ENCODE measurements around the gene GARIN3. TPM values are rescaled to one million over a fixed set of nuclear protein-coding genes. Genes with fewer than 3 reads are reported as not detected.

GARIN3 gene
- total RNA-seq, 1 donor from 2014 or later = not detected

DNA sequence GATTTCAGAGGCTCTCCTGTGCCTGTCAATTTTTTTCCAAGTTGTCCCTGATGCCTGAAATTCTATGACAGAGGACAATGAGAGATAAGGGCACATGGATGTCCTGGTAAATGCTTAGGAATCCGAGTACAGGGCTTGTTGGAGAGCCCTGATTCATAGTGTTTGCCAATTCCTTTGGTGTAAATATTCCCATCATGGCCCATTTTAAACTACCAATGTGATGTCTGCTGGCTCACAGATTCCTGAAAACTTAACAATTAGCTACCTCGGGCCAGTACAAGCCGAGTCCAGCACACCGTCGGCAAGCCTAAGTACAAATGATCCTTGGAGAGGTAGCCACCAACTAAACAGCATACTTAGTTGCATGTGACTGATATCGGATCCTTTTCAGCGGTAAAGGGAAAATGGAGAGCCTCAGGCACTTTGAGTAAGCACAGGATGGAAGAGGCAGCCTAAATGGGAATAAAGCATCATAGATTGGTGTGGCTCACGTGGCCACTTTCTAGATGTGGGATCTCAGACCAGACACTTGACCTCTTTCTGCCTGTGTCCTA, 18.1 kb upstream of the GARIN3 start:
- H3K4me3 ChIP-seq = no peak overlapping the region
- H3K9me3 Mint-ChIP-seq = no peaks in the 10 kb centered on the region
- peaks cover 3% of the 10 kb centered on the region for H3K4me1 Mint-ChIP-seq
- no peak overlapping the region for H2AFZ ChIP-seq (replicated peaks)
- no peaks in the 10 kb centered on the region for H3K36me3 ChIP-seq
- peaks cover 99% of the 10 kb centered on the region for H3K27me3 ChIP-seq
- no peak overlapping the region for H3K4me2 ChIP-seq
- H3K27ac ChIP-seq = no peak overlapping the region
- peaks cover 2% of the 10 kb centered on the region for H3K27me3 Mint-ChIP-seq (ENCODE audit: insufficient read depth, low read depth)
- H3K4me1 ChIP-seq = peaks cover 9% of the 10 kb centered on the region
- no peaks in the 10 kb centered on the region for H3K36me3 Mint-ChIP-seq
- H3K9me3 ChIP-seq (ENCODE audit: low read depth) = no peaks in the 10 kb centered on the region
- H4K20me1 ChIP-seq (ENCODE audit: low read depth) = no peaks in the 10 kb centered on the region
- no peak overlapping the region for H3K9ac ChIP-seq
- no peak overlapping the region for H3K27ac Mint-ChIP-seq
- no peaks in the 10 kb centered on the region for H3K79me2 ChIP-seq (ENCODE audit: low read depth)
- no peaks in the 10 kb centered on the region for H3F3A ChIP-seq (ENCODE audit: low read depth)
- no peak overlapping the region for H3K4me3 Mint-ChIP-seq
- TF ChIP-seq EZH2phosphoT487 (IDR thresholded peaks at IDR 0.05) (no peak), EZH2 (IDR thresholded peaks at IDR 0.05) (no peak)
- TF ChIP-seq, protein P1, sequence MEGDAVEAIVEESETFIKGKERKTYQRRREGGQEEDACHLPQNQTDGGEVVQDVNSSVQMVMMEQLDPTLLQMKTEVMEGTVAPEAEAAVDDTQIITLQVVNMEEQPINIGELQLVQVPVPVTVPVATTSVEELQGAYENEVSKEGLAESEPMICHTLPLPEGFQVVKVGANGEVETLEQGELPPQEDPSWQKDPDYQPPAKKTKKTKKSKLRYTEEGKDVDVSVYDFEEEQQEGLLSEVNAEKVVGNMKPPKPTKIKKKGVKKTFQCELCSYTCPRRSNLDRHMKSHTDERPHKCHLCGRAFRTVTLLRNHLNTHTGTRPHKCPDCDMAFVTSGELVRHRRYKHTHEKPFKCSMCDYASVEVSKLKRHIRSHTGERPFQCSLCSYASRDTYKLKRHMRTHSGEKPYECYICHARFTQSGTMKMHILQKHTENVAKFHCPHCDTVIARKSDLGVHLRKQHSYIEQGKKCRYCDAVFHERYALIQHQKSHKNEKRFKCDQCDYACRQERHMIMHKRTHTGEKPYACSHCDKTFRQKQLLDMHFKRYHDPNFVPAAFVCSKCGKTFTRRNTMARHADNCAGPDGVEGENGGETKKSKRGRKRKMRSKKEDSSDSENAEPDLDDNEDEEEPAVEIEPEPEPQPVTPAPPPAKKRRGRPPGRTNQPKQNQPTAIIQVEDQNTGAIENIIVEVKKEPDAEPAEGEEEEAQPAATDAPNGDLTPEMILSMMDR (IDR thresholded peaks at IDR 0.05) = no peak
- no peak for DNase-seq (ENCODE audit: low spot score)

DNA sequence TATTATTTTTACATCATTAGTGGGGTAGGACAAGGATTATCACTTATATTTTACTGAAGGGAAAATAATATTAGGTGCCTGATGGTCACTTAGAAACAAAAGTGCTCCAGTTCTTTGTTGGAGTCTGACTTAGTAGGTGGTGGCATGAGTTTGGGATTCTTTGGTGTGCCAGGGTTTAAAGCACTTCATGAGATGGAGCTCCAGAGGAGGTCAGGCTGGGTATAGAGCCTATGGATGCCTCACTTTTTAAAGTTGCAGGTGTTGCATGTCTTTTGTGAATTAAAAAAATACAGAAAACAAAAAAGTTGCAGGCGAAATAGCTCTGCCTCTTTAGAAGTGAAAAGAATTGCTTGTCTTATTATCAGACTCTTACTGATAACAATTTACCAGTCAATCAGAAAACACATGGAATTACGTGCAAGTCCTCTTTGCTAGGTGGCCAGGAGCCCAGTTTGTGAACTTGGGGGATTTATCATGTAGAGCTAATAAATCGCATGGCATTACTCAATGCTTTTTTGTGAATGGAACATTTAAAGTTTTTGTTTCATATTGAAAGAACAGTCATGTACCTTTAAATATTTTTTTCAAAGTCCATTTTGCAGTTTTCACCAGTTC, 16.2 kb upstream of the GARIN3 start:
- Mint-ChIP-seq H3K27ac (no peak overlapping the region), H3K36me3 (no peaks in the 10 kb centered on the region), H3K9me3 (peaks cover 3% of the 10 kb centered on the region), H3K4me1 (peaks cover 1% of the 10 kb centered on the region), H3K4me3 (no peak overlapping the region), H3K27me3 (ENCODE audit: insufficient read depth, low read depth) (peaks cover 2% of the 10 kb centered on the region)
- Histone ChIP-seq H3K27ac (no peak overlapping the region), H3K4me2 (no peak overlapping the region), H3K36me3 (no peaks in the 10 kb centered on the region), H3K9me3 (ENCODE audit: low read depth) (no peaks in the 10 kb centered on the region), H3K27me3 (peaks cover 79% of the 10 kb centered on the region), H3K4me1 (peaks cover 4% of the 10 kb centered on the region), H2AFZ (replicated peaks) (no peak overlapping the region), H4K20me1 (ENCODE audit: low read depth) (no peaks in the 10 kb centered on the region), H3K79me2 (ENCODE audit: low read depth) (no peaks in the 10 kb centered on the region), H3K9ac (no peak overlapping the region), H3K4me3 (no peak overlapping the region), H3F3A (ENCODE audit: low read depth) (no peaks in the 10 kb centered on the region)
- no peak for DNase-seq (ENCODE audit: low spot score)
- TF ChIP-seq, protein P1 (IDR thresholded peaks at IDR 0.05) = no peak
- no peak for TF ChIP-seq EZH2phosphoT487 (IDR thresholded peaks at IDR 0.05)

DNA sequence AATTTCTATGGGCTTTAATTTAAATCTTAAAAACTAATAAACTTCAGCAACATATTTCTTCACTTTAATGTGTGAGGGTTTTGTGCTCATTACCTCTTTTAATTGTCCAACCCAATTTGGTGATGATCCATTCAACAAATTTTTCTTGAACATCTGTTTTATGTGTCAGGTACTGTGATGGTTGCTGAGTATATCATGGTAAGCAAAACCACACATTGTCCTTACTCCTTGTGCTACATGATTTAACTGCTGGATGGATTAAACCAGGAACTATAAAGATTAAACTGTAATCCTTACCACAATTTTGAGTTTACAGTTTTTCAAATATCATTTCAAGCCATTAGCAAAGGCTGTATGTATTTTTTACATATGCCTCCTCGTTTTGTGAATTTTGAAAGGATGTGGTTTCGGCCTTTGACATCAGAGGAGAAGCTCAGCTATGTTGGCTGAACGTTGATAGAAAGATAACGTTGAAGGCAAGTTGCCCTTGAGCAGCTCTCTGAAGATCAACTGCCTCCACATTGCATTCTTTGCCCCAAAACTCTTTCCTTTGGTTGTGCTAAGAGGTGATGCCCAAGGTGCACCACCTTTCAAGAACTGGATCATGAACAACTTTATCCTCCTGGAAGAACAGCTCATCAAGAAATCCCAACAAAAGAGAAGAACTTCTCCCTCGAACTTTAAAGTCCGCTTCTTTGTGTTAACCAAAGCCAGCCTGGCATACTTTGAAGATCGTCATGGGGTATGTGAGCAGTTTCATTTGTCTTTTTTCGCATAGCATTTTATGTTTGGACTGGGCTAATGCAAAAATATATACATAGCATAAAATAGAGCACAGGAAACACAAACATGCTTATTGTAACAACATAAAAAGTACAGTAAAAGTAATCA, 14.6 kb upstream of the GARIN3 start, which contains the start of gene ITK:
Gene ITK, plus strand, starts transcription at position 467 of the 891 bp plus-strand sequence. Its CDS starts 138 bp downstream, at position 605.
- no peak within 1 kb of the TSS for H3K9ac ChIP-seq
- H3K4me2 ChIP-seq = no peak within 1 kb of the TSS
- H3K27me3 ChIP-seq = peaks cover 63% of the 10 kb centered on the region
- no peak for DNase-seq (ENCODE audit: low spot score)
- TF ChIP-seq, protein P1 (IDR thresholded peaks at IDR 0.05) = no peak
- TF ChIP-seq EZH2 (IDR thresholded peaks at IDR 0.05) (no peak), EZH2phosphoT487 (IDR thresholded peaks at IDR 0.05) (no peak)
- Mint-ChIP-seq H3K9me3 (peaks cover 3% of the 10 kb centered on the region), H3K27me3 (ENCODE audit: insufficient read depth, low read depth) (peaks cover 2% of the 10 kb centered on the region), H3K4me1 (no peaks in the 10 kb centered on the region), H3K4me3 (no peak within 1 kb of the TSS), H3K36me3 (no peaks in the 10 kb centered on the region), H3K27ac (no peak within 1 kb of the TSS)
- no peak within 1 kb of the TSS for H3K27ac ChIP-seq
- no peaks in the 10 kb centered on the region for H4K20me1 ChIP-seq (ENCODE audit: low read depth)
- H3K4me1 ChIP-seq = no peaks in the 10 kb centered on the region
- no peaks in the 10 kb centered on the region for H3K9me3 ChIP-seq (ENCODE audit: low read depth)
- no peak within 1 kb of the TSS for H2AFZ ChIP-seq (replicated peaks)
- no peaks in the 10 kb centered on the region for H3K79me2 ChIP-seq (ENCODE audit: low read depth)
- H3K4me3 ChIP-seq = no peak within 1 kb of the TSS
- no peaks in the 10 kb centered on the region for H3K36me3 ChIP-seq
- no peaks in the 10 kb centered on the region for H3F3A ChIP-seq (ENCODE audit: low read depth)

All from neural progenitor cell (in vitro differentiated cells).